ENCODE results near the gene NCKAP5.

The NCKAP5 gene

DNA sequence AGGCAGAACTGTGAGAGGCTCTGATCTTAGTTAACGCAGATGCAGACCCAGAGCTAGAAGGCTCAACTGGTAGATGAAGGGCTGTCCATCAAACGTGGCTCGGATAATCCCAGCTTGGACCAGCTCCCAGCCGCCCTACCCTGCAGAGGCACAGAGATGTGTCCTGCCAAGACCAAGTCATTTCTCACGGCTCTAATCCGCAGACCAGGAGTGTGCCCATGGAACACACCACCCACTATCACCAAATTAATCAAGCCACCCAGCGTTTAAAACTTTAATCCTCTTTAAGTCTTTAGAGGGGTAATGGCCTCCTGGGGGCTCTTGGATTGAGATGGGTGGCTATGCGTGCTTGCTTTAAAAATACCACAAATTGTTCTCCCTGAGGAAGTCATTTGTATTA lies 915.8 kb downstream of the NCKAP5 start:
- Histone ChIP-seq H3K27ac (ENCODE audit: low read depth, low read length) (no peak overlapping the region), H3K27me3 (ENCODE audit: insufficient read depth, low read length, poor library complexity) (no peaks in the 10 kb centered on the region), H2BK120ac (ENCODE audit: low read depth, low read length) (no peak overlapping the region), H2AK5ac (ENCODE audit: low read length) (no peak overlapping the region), H3K4ac (ENCODE audit: low read depth, low read length) (no peak overlapping the region), H4K5ac (ENCODE audit: low read length) (no peak overlapping the region), H4K8ac (ENCODE audit: low read depth, low read length) (no peak overlapping the region), H3K4me2 (ENCODE audit: low read length) (no peak overlapping the region), H3K56ac (ENCODE audit: low read length) (no peak overlapping the region), H2BK5ac (ENCODE audit: low read length) (no peak overlapping the region), H2BK15ac (replicated peaks; ENCODE audit: low read depth) (no peak overlapping the region), H3K18ac (ENCODE audit: low read length) (no peak overlapping the region), H3K4me3 (ENCODE audit: low read length) (no peak overlapping the region), H3K79me2 (ENCODE audit: control insufficient read depth, insufficient read depth, low read length) (no peaks in the 10 kb centered on the region), H3K23ac (ENCODE audit: low read length) (no peak overlapping the region), H3K36me3 (ENCODE audit: control insufficient read depth, insufficient read depth, low read length) (no peaks in the 10 kb centered on the region), H3K4me1 (ENCODE audit: control insufficient read depth, low read depth, low read length) (no peaks in the 10 kb centered on the region), H3K79me1 (ENCODE audit: low read length) (no peaks in the 10 kb centered on the region), H3K9ac (ENCODE audit: low read length) (no peak overlapping the region)
- peak; percentile 18 for DNase-seq
- WGBS (ENCODE audit: extremely low coverage, insufficient coverage, low lambda C conversion rate): no CpG with 5 or more reads among the region's 8 CpGs

DNA sequence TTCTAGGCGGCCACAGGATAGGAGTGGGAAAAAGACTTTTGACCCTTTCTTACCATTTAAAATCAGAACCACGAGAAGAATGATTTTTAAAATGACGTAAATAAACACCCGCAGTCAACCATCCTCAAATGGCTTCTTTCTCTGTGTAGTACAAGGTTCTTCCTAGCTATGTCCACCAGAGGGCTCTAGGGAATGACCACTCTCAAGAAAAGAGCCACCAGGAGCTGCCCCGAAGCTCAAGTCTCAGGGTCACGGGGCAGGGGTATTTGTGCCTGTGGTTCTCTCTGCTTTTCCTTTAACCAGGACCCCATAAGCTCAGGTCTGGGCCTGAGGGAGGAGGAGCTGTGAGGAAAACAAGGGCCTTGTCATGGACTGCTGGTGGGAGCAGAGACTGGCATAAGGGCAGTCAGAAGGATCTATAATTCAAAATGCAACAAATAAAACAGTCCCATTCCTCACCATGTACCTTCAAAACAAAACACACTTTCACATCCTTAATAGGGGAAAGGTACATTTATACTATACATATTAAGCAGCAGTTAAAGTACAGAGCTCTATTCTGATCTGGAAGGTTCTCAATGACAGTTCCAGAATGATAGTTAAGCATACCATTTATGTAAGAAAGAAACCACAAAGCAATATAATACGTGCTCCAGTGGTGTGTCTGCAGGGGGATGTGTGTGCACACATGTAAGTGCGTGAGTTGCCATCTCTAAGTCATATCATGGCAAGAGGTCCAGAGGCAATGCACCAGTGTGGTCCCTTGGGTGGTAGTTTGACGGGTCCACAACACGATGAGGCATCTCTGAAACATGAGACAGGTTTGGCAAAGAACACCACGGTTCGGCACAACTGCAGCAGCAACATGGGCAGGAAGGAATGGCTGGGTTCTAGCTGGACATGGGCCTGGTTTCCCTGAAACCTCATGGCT lies 916.9 kb downstream of the NCKAP5 start:
- H3K4me3 ChIP-seq (ENCODE audit: low read length): no peak overlapping the region
- H3K27ac ChIP-seq (ENCODE audit: low read depth, low read length): no peak overlapping the region
- no peaks in the 10 kb centered on the region for H3K27me3 ChIP-seq (ENCODE audit: insufficient read depth, low read length, poor library complexity)
- no peak overlapping the region for H2BK120ac ChIP-seq (ENCODE audit: low read depth, low read length)
- no peak overlapping the region for H3K9ac ChIP-seq (ENCODE audit: low read length)
- no CpG with 5 or more reads among the region's 12 CpGs for WGBS (ENCODE audit: extremely low coverage, insufficient coverage, low lambda C conversion rate)
- no peak overlapping the region for H2AK5ac ChIP-seq (ENCODE audit: low read length)
- no peak overlapping the region for H2BK5ac ChIP-seq (ENCODE audit: low read length)
- no peak overlapping the region for H3K56ac ChIP-seq (ENCODE audit: low read length)
- H3K4me1 ChIP-seq (ENCODE audit: control insufficient read depth, low read depth, low read length): no peaks in the 10 kb centered on the region
- H3K36me3 ChIP-seq (ENCODE audit: control insufficient read depth, insufficient read depth, low read length): no peaks in the 10 kb centered on the region
- H2BK15ac ChIP-seq (replicated peaks; ENCODE audit: low read depth): no peak overlapping the region
- H3K79me1 ChIP-seq (ENCODE audit: low read length): no peaks in the 10 kb centered on the region
- no peaks in the 10 kb centered on the region for H3K79me2 ChIP-seq (ENCODE audit: control insufficient read depth, insufficient read depth, low read length)
- no peak overlapping the region for H4K5ac ChIP-seq (ENCODE audit: low read length)
- H3K18ac ChIP-seq (ENCODE audit: low read length): no peak overlapping the region
- DNase-seq: peak; percentile 65
- no peak overlapping the region for H4K8ac ChIP-seq (ENCODE audit: low read depth, low read length)
- no peak overlapping the region for H3K4ac ChIP-seq (ENCODE audit: low read depth, low read length)
- no peak overlapping the region for H3K4me2 ChIP-seq (ENCODE audit: low read length)
- no peak overlapping the region for H3K23ac ChIP-seq (ENCODE audit: low read length)

DNA sequence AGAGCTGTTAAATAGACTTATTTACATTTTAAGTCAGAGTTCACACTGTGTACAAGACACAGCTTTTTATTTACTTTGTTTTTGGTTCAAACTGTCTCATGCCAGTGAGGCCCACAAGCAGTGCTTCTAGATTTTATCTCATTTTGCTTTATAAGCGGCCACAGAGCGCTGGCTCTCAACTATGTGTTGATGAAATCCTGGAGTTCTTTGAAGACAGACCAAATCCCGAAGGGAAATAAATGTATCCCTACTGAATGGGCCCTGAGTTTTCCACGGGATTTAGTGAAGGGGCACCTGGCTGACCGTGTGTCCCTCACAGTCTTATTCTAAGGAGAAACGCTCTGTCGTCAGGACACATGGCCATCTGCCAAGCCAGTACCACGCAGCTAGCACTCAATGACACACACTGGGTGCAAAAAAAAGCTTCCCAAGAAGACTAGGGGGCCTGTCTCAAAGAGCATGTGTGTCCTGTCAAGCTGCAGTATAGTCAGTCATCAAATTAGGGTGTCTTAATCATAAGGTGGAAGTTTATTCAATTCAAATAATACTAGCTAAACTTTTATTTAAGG lies 921.6 kb downstream of the NCKAP5 start:
- no peak overlapping the region for H2AK5ac ChIP-seq (ENCODE audit: low read length)
- no peak overlapping the region for H3K27ac ChIP-seq (ENCODE audit: low read depth, low read length)
- H3K27me3 ChIP-seq (ENCODE audit: insufficient read depth, low read length, poor library complexity): no peaks in the 10 kb centered on the region
- H3K79me1 ChIP-seq (ENCODE audit: low read length): no peaks in the 10 kb centered on the region
- no peak overlapping the region for H3K18ac ChIP-seq (ENCODE audit: low read length)
- no CpG with 5 or more reads among the region's 8 CpGs for WGBS (ENCODE audit: extremely low coverage, insufficient coverage, low lambda C conversion rate)
- no peak overlapping the region for H2BK5ac ChIP-seq (ENCODE audit: low read length)
- no peak overlapping the region for H3K9ac ChIP-seq (ENCODE audit: low read length)
- no peak overlapping the region for H3K4me2 ChIP-seq (ENCODE audit: low read length)
- H3K4me1 ChIP-seq (ENCODE audit: control insufficient read depth, low read depth, low read length): peaks cover 2% of the 10 kb centered on the region
- no peaks in the 10 kb centered on the region for H3K79me2 ChIP-seq (ENCODE audit: control insufficient read depth, insufficient read depth, low read length)
- H2BK15ac ChIP-seq (replicated peaks; ENCODE audit: low read depth): no peak overlapping the region
- no peak overlapping the region for H3K56ac ChIP-seq (ENCODE audit: low read length)
- no peak overlapping the region for H3K4me3 ChIP-seq (ENCODE audit: low read length)
- peak; percentile 27 for DNase-seq
- H3K36me3 ChIP-seq (ENCODE audit: control insufficient read depth, insufficient read depth, low read length): no peaks in the 10 kb centered on the region
- H2BK120ac ChIP-seq (ENCODE audit: low read depth, low read length): no peak overlapping the region
- H4K8ac ChIP-seq (ENCODE audit: low read depth, low read length): no peak overlapping the region
- H4K5ac ChIP-seq (ENCODE audit: low read length): no peak overlapping the region
- no peak overlapping the region for H3K23ac ChIP-seq (ENCODE audit: low read length)
- H3K4ac ChIP-seq (ENCODE audit: low read depth, low read length): no peak overlapping the region

DNA sequence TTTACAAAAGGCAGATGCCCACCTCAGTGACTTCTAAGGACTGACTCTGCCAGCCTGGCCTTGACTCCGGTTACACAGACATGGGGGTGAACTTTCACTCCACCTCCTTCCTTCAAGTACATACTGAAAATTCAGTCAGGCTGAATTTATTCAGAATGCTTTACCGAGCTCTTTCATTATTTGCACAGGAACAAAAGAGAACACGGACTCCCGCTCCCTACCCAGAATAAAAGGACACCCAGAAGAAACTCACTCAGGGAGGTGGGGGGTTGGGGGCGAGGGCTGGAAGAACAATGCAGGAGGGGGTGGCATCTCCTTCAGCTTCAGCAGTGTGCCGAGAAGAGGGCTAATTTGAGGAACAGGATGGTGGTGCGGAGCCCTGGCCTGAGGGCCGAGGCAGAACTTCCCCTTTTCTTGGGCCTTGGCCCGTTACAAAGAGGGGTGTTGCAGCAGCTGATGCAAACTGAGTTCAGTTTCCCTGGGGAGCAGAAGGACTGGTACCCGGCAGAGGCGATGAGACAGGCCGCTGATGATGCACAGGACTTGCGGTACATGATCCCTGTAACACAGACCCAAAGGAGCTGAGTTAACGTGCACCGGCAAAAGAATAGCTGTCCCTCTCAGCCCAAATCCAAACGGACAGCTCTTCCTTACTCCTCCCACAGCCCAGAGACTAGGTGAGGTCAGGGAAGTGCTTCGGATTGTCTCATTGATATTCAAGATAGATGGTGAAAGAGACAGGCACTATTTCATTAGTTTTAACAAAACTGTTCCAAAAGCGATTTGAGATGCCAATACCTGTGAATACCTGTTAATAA lies 922.3 kb downstream of the NCKAP5 start:
- Histone ChIP-seq H3K9ac (ENCODE audit: low read length) (no peak overlapping the region), H3K56ac (ENCODE audit: low read length) (no peak overlapping the region), H3K4me3 (ENCODE audit: low read length) (no peak overlapping the region), H2BK120ac (ENCODE audit: low read depth, low read length) (no peak overlapping the region), H3K79me2 (ENCODE audit: control insufficient read depth, insufficient read depth, low read length) (no peaks in the 10 kb centered on the region), H2BK5ac (ENCODE audit: low read length) (no peak overlapping the region), H3K18ac (ENCODE audit: low read length) (no peak overlapping the region), H2AK5ac (ENCODE audit: low read length) (no peak overlapping the region), H3K4me2 (ENCODE audit: low read length) (no peak overlapping the region), H2BK15ac (replicated peaks; ENCODE audit: low read depth) (no peak overlapping the region), H3K23ac (ENCODE audit: low read length) (no peak overlapping the region), H3K79me1 (ENCODE audit: low read length) (no peaks in the 10 kb centered on the region), H4K8ac (ENCODE audit: low read depth, low read length) (no peak overlapping the region), H4K5ac (ENCODE audit: low read length) (peak overlapping the region; percentile 81), H3K36me3 (ENCODE audit: control insufficient read depth, insufficient read depth, low read length) (no peaks in the 10 kb centered on the region), H3K27ac (ENCODE audit: low read depth, low read length) (no peak overlapping the region), H3K4me1 (ENCODE audit: control insufficient read depth, low read depth, low read length) (peaks cover 2% of the 10 kb centered on the region), H3K4ac (ENCODE audit: low read depth, low read length) (peak overlapping the region; percentile 17), H3K27me3 (ENCODE audit: insufficient read depth, low read length, poor library complexity) (no peaks in the 10 kb centered on the region)
- WGBS (ENCODE audit: extremely low coverage, insufficient coverage, low lambda C conversion rate): no CpG with 5 or more reads among the region's 18 CpGs
- DNase-seq: peak; percentile 56

DNA sequence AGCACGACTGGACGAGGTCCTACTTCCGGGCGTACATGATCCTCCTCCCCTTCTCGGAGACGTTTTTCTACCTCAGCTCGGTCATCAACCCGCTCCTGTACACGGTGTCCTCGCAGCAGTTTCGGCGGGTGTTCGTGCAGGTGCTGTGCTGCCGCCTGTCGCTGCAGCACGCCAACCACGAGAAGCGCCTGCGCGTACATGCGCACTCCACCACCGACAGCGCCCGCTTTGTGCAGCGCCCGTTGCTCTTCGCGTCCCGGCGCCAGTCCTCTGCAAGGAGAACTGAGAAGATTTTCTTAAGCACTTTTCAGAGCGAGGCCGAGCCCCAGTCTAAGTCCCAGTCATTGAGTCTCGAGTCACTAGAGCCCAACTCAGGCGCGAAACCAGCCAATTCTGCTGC lies 923.1 kb downstream of the NCKAP5 start:
- Histone ChIP-seq H2BK120ac (ENCODE audit: low read depth, low read length) (no peak overlapping the region), H3K4ac (ENCODE audit: low read depth, low read length) (no peak overlapping the region), H3K4me3 (ENCODE audit: low read length) (no peak overlapping the region), H3K56ac (ENCODE audit: low read length) (no peak overlapping the region), H2AK5ac (ENCODE audit: low read length) (no peak overlapping the region), H3K18ac (ENCODE audit: low read length) (no peak overlapping the region), H3K27me3 (ENCODE audit: insufficient read depth, low read length, poor library complexity) (no peaks in the 10 kb centered on the region), H4K8ac (ENCODE audit: low read depth, low read length) (no peak overlapping the region), H3K27ac (ENCODE audit: low read depth, low read length) (no peak overlapping the region), H3K36me3 (ENCODE audit: control insufficient read depth, insufficient read depth, low read length) (no peaks in the 10 kb centered on the region), H3K79me1 (ENCODE audit: low read length) (no peaks in the 10 kb centered on the region), H2BK5ac (ENCODE audit: low read length) (no peak overlapping the region), H3K9ac (ENCODE audit: low read length) (no peak overlapping the region), H3K23ac (ENCODE audit: low read length) (no peak overlapping the region), H2BK15ac (replicated peaks; ENCODE audit: low read depth) (no peak overlapping the region), H3K79me2 (ENCODE audit: control insufficient read depth, insufficient read depth, low read length) (no peaks in the 10 kb centered on the region), H3K4me1 (ENCODE audit: control insufficient read depth, low read depth, low read length) (peaks cover 2% of the 10 kb centered on the region), H4K5ac (ENCODE audit: low read length) (no peak overlapping the region), H3K4me2 (ENCODE audit: low read length) (no peak overlapping the region)
- WGBS (ENCODE audit: extremely low coverage, insufficient coverage, low lambda C conversion rate): no CpG with 5 or more reads among the region's 35 CpGs
- DNase-seq: no peak
